Right kidney (tissue), 1 donor: Measurements from ENCODE around the gene HS3ST4.

Source experiments
- DNase-seq: peaks from one replicate; pipeline ENCODE4 v3.0.0-alpha.2; 2016

Gene HS3ST4

GRCh38 chr16:25827709-25828108 is 135.9 kb downstream of the HS3ST4 start:
- no peak for DNase-seq

- DNase-seq, result no peak
Measured at GRCh38 chr16:25828510-25828909, 136.8 kb downstream of the HS3ST4 start.

- DNase-seq, result no peak
Measured at GRCh38 chr16:25832291-25832690, 140.5 kb downstream of the HS3ST4 start.

DNA sequence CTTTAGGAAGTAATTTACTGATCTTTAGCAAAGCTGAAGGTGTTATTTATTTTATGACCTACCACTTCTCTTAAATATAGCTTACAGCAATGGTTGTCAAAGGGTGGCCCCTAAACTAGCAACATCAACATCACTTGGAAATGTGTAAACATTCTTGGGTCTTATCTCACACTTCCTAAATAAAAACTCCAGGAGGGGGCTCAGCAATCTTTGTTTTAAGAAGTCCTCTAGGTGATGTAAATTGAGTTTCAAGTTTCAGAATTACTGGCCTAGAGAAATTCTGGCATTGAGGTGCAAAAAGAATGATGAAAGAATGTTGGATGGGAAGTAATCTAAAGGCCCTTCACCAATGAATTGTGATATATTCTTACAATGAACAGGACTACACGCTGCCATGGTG is 142.3 kb downstream of the HS3ST4 start:
- no peak for DNase-seq

- DNase-seq, result no peak
Measured at GRCh38 chr16:25835126-25835525, 143.4 kb downstream of the HS3ST4 start.

DNA sequence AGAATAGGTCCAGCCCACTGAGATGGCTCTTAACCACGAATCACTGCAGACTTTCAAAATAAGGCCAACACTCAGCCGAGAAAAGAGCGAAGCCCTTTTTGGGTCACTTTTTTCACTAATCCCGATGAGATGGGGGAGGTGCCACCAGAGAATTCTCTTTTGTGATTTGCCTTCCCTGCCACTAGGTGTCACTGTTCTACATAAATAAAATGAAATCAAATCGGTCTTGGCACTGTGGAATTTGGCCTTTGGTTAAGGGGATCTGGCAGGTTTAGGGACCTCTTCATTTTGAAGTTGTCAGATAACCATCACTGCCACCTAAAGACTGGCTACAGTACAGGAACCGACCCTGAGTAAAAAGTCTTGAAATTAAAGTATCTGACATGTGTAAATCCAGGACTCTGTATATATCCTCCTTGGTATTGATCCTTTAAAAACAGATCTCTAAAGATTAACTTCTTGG is 147.0 kb downstream of the HS3ST4 start:
- DNase-seq, result peak; percentile 46

DNA sequence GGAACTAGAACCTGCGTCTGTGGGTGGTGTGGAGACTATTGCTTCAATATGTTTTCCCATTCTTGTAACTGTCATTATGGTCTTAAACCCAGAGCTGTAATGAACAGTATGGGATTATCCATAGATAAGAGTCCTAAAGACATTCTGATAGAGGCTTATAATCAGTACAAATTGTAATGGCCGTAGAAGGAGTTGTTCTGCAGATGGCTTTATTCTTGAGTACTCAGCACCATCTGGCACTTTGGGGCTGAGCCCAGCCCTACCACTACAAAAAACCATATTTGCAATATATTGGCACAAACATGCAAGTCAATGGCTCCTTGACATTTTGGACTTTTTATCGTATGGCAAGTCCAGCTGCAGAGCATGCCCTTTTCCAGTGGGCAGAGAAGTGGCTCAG is 150.0 kb downstream of the HS3ST4 start:
- DNase-seq, result no peak

DNA sequence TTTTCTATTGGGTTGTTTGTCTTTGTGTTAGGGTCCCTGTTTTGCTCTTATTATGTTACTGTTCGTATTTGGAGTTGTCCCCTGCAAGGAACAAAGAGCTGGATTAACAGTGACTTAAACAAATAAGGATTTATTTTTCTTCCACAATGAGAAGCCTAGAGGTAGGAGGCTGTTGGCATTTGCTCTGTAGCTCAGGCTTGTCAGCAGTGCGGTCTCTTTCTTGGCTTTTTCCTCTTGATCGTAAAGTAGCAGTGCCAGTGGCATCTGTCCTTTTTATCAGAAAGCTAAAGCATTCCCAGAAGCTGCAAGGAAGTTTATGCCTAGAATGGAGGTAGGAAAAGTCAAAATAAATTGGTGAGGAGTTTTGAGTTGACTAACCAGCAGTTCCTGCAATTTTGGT is 154.1 kb downstream of the HS3ST4 start:
- DNase-seq, result no peak

DNA sequence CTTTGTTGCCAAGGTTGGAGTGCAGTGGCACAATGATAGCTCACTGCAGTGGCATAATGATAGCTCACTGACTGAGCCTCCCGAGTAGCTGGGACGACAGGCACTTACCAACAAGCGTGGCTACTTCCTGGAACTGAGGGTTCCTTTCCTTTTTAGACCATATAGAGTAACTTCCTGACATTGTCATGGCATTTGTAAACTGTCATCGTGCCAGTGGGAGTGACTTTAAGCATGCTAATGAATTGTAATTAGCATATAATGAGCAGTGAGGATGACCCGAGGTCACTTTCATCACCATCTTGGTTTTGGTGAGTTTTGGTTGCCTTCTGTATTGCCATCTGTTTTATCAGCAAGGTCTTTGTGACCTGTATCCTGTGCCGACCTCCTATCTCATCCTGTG is 162.4 kb downstream of the HS3ST4 start:
- DNase-seq, result no peak

- no peak for DNase-seq
Measured at GRCh38 chr16:25855063-25855462, 163.3 kb downstream of the HS3ST4 start.

DNA sequence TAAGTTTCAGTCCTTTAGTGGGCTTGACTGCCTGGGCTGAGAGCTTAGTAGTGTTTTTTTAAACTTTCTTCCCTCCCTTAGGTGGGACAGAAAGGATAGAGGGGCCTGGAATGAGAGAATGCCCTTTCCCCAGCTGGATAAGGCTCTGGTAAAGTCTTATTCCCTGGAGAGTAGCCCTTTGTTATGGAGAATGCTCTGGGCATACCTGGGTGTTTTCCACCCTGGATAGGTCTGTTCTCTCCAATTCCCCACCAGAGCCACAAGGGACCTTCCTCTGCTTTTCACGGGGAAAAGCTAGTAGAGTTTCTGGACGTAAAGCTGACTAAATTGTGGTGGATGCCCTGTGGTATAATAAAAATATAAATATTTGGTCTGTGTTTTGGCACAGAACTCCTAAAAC is 164.1 kb downstream of the HS3ST4 start:
- no peak for DNase-seq

GRCh38 chr16:25859645-25860044 is 167.9 kb downstream of the HS3ST4 start:
- no peak for DNase-seq

DNA sequence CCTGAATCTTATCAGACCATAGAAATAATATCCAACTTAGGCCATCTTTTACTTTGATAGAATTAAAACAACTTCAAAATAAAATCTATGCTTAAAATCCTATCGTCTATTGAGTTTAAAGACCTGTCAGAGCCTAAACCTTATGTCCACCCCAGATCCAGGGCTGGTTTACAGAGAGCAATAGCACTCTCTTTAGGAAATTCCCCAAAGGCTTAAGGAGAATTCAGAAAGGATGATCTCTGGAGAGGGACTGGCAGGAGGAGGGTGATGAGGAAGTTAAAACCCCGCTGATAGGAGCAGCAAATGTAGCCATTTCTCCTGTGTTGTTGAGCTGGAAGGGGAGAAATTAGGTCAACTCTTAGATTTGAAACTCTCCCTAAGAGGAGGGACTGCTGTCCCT is 175.3 kb downstream of the HS3ST4 start:
- no peak for DNase-seq

GRCh38 chr16:25868106-25868505 is 176.3 kb downstream of the HS3ST4 start:
- peak; percentile 8 for DNase-seq

DNA sequence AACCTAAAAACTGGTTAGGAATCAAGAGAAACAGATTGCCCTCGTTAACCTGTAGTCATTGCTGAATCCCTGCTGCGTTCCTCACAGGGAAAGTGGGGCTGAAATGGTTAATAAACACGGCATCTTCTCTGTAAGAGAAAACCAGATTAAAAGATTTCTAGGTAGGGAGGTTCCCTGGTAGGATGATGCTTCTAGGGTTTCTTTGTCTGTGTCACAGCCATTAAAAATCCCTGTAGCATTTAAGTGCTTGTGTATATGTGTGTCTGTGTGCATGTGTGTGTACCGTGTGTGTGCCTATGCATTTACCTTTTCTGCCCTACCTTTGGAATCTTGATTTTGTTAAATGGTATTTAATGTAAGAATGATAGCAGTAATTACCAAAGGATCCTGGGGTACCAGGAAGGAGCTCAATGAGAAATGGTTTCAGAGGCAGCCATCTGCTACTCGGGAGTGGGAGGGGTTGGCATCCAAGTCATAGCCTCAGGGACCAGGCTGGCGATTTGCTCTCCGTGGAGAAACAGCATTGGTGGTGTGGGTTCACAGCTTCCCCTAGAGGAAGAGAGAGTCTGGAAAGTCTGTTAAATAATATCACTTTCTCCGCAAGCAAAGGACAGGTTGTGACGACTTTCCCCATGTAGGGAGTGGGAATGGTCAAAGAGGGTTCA is 177.1 kb downstream of the HS3ST4 start:
- peak; percentile 10 for DNase-seq

- DNase-seq, result no peak
Measured at GRCh38 chr16:25872369-25873070, 180.8 kb downstream of the HS3ST4 start.

- no peak for DNase-seq
Measured at GRCh38 chr16:25874196-25874595, 182.4 kb downstream of the HS3ST4 start.

DNA sequence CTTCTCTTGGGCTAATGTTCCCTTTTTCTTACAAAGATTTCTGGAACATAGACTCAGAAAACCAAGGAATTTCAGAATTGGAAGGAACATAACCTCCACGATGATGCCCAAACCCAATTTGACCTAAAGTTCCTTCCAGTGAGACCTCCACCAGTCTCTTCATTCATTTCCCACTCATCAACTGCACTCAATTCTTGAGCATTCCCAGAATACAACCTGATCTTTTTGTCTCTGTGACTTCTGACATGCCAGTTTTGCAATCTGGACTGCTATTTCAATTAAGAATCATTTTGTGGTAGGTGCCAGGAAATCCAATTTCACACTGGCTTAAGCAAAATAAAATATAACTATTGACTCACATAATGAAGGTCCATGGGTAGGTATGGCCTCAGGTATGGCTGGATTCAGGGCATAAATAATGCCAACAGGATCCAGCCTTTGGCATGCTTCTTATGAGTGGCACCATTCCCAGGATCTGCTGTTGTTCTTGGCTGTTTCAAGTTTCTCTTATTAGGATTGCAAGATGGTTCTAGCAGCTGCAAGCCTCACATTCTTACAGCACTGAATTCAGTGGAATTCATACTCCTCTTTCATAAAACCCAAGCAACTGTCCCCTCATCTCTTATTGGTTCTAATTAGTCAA is 184.3 kb downstream of the HS3ST4 start:
- DNase-seq, result no peak

- DNase-seq, result no peak
Measured at GRCh38 chr16:25877103-25877502, 185.3 kb downstream of the HS3ST4 start.

GRCh38 chr16:25886598-25886997 is 194.8 kb downstream of the HS3ST4 start:
- no peak for DNase-seq

- DNase-seq, result no peak
Measured at GRCh38 chr16:25888868-25889267, 197.1 kb downstream of the HS3ST4 start.

GRCh38 chr16:25893332-25893731 is 201.6 kb downstream of the HS3ST4 start:
- DNase-seq, result no peak

DNA sequence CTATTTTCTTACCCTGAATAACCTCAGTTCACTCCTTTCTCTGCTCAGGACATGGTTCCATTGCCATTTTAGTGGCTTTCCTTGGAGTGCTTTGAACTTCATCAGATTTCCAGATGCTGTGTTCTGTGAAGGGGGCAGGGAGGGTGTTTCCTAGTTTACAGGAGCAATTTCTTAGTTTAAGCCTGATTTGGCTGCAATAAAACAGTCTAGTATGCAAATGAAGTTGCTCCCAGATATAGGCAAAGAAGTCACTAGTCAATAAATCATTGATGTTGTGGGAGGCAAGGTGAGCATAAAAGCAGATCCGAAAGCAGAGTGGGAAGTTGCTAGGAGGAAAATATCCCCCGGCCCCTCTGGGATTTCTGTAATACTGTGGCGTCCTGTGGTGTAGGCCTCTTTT is 202.3 kb downstream of the HS3ST4 start:
- no peak for DNase-seq

- no peak for DNase-seq
Measured at GRCh38 chr16:25895380-25895779, 203.6 kb downstream of the HS3ST4 start.
